Endothelial cell of umbilical vein (primary cell): Measurements from ENCODE around the gene SYDE1. TPM values are rescaled to one million over a fixed set of nuclear protein-coding genes. Genes with fewer than 3 reads are reported as not detected.

Experiments used
- BruUV-seq: library from RNA; stranded (reverse); fragments of 400-500 nt; replicated peaks from 2 replicates; lab custom pipeline; 2021; lab: Mats Ljungman, UMichigan
- CTCF ChIA-PET: fragments of 300-600, 350-600 bp; sonication (Branson Sonifier 250); formaldehyde crosslinking; loops from one replicate; lab custom pipeline; 2021; ENCODE audit warnings: antibody characterized with exemption, inconsistent platforms; lab: Charles Lee
- POLR2A ChIA-PET: fragments of 300-600, 350-600 bp; sonication (Branson Sonifier 250); formaldehyde crosslinking; loops from one replicate; lab custom pipeline; 2021; ENCODE audit warnings: antibody characterized with exemption, inconsistent platforms; lab: Charles Lee
- DNase-seq: peaks from one replicate; pipeline ENCODE4 v3.0.0-alpha.2; 2011; ENCODE audit warnings: low read depth, low spot score
- FAIRE-seq: peaks from 2 replicates; lab custom pipeline; 2011; peaks lifted over from hg19 to GRCh38; lab: Jason Lieb, UNC
- H2AFZ ChIP-seq: 2 replicates; pipeline ENCODE4 v1.6.0; 2012; ENCODE audit warnings: low read depth, low read length, control low read depth, inconsistent platforms
- H3K27ac ChIP-seq: 2 replicates; pipeline ENCODE4 v1.5.1; 2011; ENCODE audit warnings: low read depth, mild to moderate bottlenecking, control low read depth, low read length, moderate library complexity; ENCODE audit not compliant: insufficient read depth
- H3K27me3 ChIP-seq, 2 experiments: 2 replicates each; pipeline versions ENCODE4 v1.6.0 to v1.6.1; 2011; ENCODE audit warnings: low read length in 2 of 2, mixed read lengths in 1 of 2; ENCODE audit not compliant: control insufficient read depth in 2 of 2, insufficient read depth in 2 of 2
- H3K36me3 ChIP-seq, 2 experiments: 2 replicates in 1 of 2; 3 replicates in 1 of 2; pipeline ENCODE4 v1.5.1; 2011; ENCODE audit warnings: low read length in 2 of 2, mild to moderate bottlenecking in 1 of 2, moderate library complexity in 1 of 2; ENCODE audit not compliant: control insufficient read depth in 2 of 2, insufficient read depth in 2 of 2; ENCODE audit errors: extremely low read depth in 1 of 2
- H3K4me1 ChIP-seq: 3 replicates; pipeline ENCODE4 v1.5.1; 2011; ENCODE audit warnings: mild to moderate bottlenecking, low read length; ENCODE audit not compliant: control insufficient read depth, insufficient read depth; ENCODE audit errors: extremely low read depth
- H3K4me2 ChIP-seq: 2 replicates; pipeline ENCODE4 v1.6.1; 2011; ENCODE audit warnings: low read length, control low read depth, mixed read lengths; ENCODE audit not compliant: insufficient read depth
- H3K4me3 ChIP-seq, 3 experiments: fragments of 200-600 bp in 1 of 3; sonication (generic), shearing (Covaris generic) in 1 of 3; replicated peaks in 1 of 3; 2 replicates each; pipeline ENCODE4 v1.5.1; 2011 to 2016; ENCODE audit warnings: control low read depth in 3 of 3, low read length in 3 of 3, mild to moderate bottlenecking in 2 of 3, inconsistent platforms in 1 of 3, low read depth in 1 of 3, moderate library complexity in 1 of 3; ENCODE audit not compliant: insufficient read depth in 1 of 3
- H3K79me2 ChIP-seq: 2 replicates; pipeline ENCODE4 v1.6.0; 2012; ENCODE audit warnings: low read length, inconsistent platforms; ENCODE audit not compliant: control insufficient read depth, insufficient read depth
- H3K9ac ChIP-seq: replicated peaks from 2 replicates; pipeline ENCODE3; 2011; ENCODE audit warnings: low read length, control low read depth; ENCODE audit not compliant: insufficient read depth; ENCODE audit errors: extremely low read depth
- H3K9me1 ChIP-seq: replicated peaks from 3 replicates; pipeline ENCODE4 v1.6.0; 2011; ENCODE audit warnings: mild to moderate bottlenecking, low read length; ENCODE audit not compliant: control insufficient read depth, insufficient read depth; ENCODE audit errors: extremely low read depth
- H3K9me3 ChIP-seq: replicated peaks from 2 replicates; pipeline ENCODE4 v1.5.1; 2012; ENCODE audit warnings: low read length, inconsistent platforms; ENCODE audit not compliant: control insufficient read depth, insufficient read depth
- H4K20me1 ChIP-seq: replicated peaks from 2 replicates; pipeline ENCODE3; 2011; ENCODE audit warnings: mild to moderate bottlenecking, low read length; ENCODE audit not compliant: control insufficient read depth, insufficient read depth; ENCODE audit errors: extremely low read depth
- EZH2 ChIP-seq: IDR thresholded peaks from 2 replicates; pipeline ENCODE4 v1.6.1; 2012; ENCODE audit warnings: borderline replicate concordance, low read depth, mild to moderate bottlenecking, moderate library complexity, low read length, inconsistent platforms; ENCODE audit not compliant: severe bottlenecking
- FOS ChIP-seq: IDR thresholded peaks from 2 replicates; pipeline ENCODE4 v1.6.1; 2011; ENCODE audit warnings: mild to moderate bottlenecking, low read length, moderate library complexity, borderline replicate concordance; ENCODE audit not compliant: insufficient read depth
- JUN ChIP-seq: IDR thresholded peaks from 2 replicates; pipeline ENCODE4 v1.6.1; 2011; ENCODE audit warnings: borderline replicate concordance, low read depth; ENCODE audit not compliant: insufficient read length, insufficient read depth
- MYC ChIP-seq: IDR thresholded peaks from one replicate; pipeline ENCODE4 v1.6.1; 2011; ENCODE audit warnings: mild to moderate bottlenecking, low read depth, low read length
- POLR2A ChIP-seq: IDR thresholded peaks from 2 replicates; pipeline ENCODE4 v1.6.1; 2012; ENCODE audit warnings: low read depth, mild to moderate bottlenecking, control low read depth, low read length
- POLR2AphosphoS5 ChIP-seq: IDR thresholded peaks from 2 replicates; pipeline ENCODE4 v1.6.1; 2012; ENCODE audit warnings: low read depth, mild to moderate bottlenecking, control low read depth, low read length, moderate library complexity; ENCODE audit not compliant: insufficient read depth
- dilution Hi-C: fragments of 300-500 bp; cut with MboI; formaldehyde crosslinking; loops from one replicate; pipeline ENCODE4 v1.15.0; 2019; ENCODE audit warnings: low sequenced_read_pairs; ENCODE audit not compliant: extremely low pct_ligation_motif_present
- intact Hi-C: fragments of 100-400 bp; cut with micrococcal nuclease; formaldehyde crosslinking; loops from one replicate; pipeline ENCODE4 v1.10.0; 2022
- polyA plus RNA-seq, 4 experiments: library from polyadenylated mRNA; depleted of rRNA in 3 of 4; stranded (reverse) in 3 of 4; unstranded in 1 of 4; fragments of >200 nt; gene quantifications; 2 replicates each; pipeline versions ENCODE4 v1.2.1 to v1.2.3, GENCODE V29; 2011 to 2012; ENCODE audit warnings: missing spikeins in 1 of 4
- total RNA-seq: library from RNA; stranded (reverse); gene quantifications from 2 replicates; pipeline ENCODE4 v1.2.3, GENCODE V29; 2021
- TF ChIP-seq, protein P1 (sequence below), 2 donors: IDR thresholded peaks; 1 replicate in 1 of 2; 2 replicates in 1 of 2; pipeline ENCODE4 v1.5.1; 2011; ENCODE audit warnings: low read length in 2 of 2, mild to moderate bottlenecking in 2 of 2, moderate library complexity in 2 of 2, control low read depth in 1 of 2, inconsistent platforms in 1 of 2, low read depth in 1 of 2; ENCODE audit not compliant: insufficient read depth in 1 of 2; ENCODE audit errors: extremely low read depth in 1 of 2
- TF ChIP-seq, protein P2 (sequence below): IDR thresholded peaks from 2 replicates; pipeline ENCODE4 v1.6.1; 2011; ENCODE audit not compliant: insufficient read depth, insufficient read length

The SYDE1 gene
- total and polyA plus RNA-seq, 2 donors (not counting 3 experiments of a cell fraction or from before 2014, with no cell fraction given) = 33.1 to 35.3 TPM

DNA sequence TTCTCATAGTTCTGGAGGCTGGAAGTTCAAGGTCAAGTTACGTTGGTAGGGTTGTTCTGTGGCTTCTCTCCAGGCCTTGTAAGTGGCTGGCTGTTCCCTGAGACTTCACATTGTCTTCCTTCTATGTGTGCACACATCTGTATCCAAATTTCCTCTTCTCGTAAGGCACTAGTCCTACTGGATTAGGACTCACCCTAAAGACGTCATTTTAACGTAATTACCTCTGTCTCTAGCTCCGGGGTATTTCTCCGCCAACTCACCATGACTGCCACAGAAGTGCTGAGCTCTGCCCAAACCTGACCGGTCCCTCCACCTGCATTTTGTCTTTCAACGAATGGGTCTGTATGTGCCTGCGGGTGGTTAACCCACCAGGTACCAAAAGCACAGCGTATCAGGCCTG, 8.7 kb upstream of the SYDE1 start:
- Histone ChIP-seq H3K79me2 (no peaks in the 10 kb centered on the region), H3K9me1 (no peaks in the 10 kb centered on the region), H3K9ac (no peak overlapping the region), H3K4me3 (no peak overlapping the region), H2AFZ (no peak overlapping the region), H4K20me1 (no peaks in the 10 kb centered on the region), H3K36me3 (no peaks in the 10 kb centered on the region), H3K27me3 (no peaks in the 10 kb centered on the region), H3K9me3 (no peaks in the 10 kb centered on the region), H3K27ac (no peak overlapping the region), H3K4me1 (peaks cover 3% of the 10 kb centered on the region), H3K4me2 (no peak overlapping the region)
- TF ChIP-seq, protein P1, sequence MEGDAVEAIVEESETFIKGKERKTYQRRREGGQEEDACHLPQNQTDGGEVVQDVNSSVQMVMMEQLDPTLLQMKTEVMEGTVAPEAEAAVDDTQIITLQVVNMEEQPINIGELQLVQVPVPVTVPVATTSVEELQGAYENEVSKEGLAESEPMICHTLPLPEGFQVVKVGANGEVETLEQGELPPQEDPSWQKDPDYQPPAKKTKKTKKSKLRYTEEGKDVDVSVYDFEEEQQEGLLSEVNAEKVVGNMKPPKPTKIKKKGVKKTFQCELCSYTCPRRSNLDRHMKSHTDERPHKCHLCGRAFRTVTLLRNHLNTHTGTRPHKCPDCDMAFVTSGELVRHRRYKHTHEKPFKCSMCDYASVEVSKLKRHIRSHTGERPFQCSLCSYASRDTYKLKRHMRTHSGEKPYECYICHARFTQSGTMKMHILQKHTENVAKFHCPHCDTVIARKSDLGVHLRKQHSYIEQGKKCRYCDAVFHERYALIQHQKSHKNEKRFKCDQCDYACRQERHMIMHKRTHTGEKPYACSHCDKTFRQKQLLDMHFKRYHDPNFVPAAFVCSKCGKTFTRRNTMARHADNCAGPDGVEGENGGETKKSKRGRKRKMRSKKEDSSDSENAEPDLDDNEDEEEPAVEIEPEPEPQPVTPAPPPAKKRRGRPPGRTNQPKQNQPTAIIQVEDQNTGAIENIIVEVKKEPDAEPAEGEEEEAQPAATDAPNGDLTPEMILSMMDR (IDR thresholded peaks at IDR 0.05; ENCODE audit: extremely low read depth in 1 of 2, insufficient read depth in 1 of 2, low read depth in 1 of 2, low read length in 2 of 2) = no peak
- TF ChIP-seq POLR2AphosphoS5 = no peak
- no peak for TF ChIP-seq JUN
- TF ChIP-seq FOS = no peak
- TF ChIP-seq, protein P2, sequence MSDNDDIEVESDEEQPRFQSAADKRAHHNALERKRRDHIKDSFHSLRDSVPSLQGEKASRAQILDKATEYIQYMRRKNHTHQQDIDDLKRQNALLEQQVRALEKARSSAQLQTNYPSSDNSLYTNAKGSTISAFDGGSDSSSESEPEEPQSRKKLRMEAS = no peak
- TF ChIP-seq EZH2 = no peak
- no peak for TF ChIP-seq MYC
- TF ChIP-seq POLR2A = no peak
- ChIA-PET POLR2A (no interaction called here), CTCF (no interaction called here)
- DNase-seq = no peak
- no peak for FAIRE-seq
- dilution Hi-C loops = no loop called here
- BruUV-seq = no TSS peak
- intact Hi-C loops = no loop called here
